IPS-15b (cell line): ENCODE data around the gene RAN.

ENCODE experiments used
- H3K27me3 ChIP-seq: one replicate; pipeline ENCODE4 v1.6.1; 2013; ENCODE audit warnings: low read length; ENCODE audit not compliant: control insufficient read depth, insufficient read depth
- H3K36me3 ChIP-seq: one replicate; pipeline ENCODE4 v1.6.1; 2013; ENCODE audit warnings: low read length; ENCODE audit not compliant: control insufficient read depth, insufficient read depth
- H3K4me1 ChIP-seq: one replicate; pipeline ENCODE4 v1.6.1; 2013; ENCODE audit warnings: mild to moderate bottlenecking, low read length; ENCODE audit not compliant: control insufficient read depth, insufficient read depth
- H3K4me3 ChIP-seq: one replicate; pipeline ENCODE4 v1.5.1; 2013; ENCODE audit warnings: low read depth, low read length
- H3K9ac ChIP-seq: one replicate; pipeline ENCODE4 v1.6.1; 2013; ENCODE audit warnings: low read depth, mild to moderate bottlenecking, low read length
- H3K9me3 ChIP-seq: one replicate; pipeline ENCODE4 v1.6.1; 2013; ENCODE audit warnings: mild to moderate bottlenecking, low read length; ENCODE audit not compliant: control insufficient read depth, insufficient read depth

Gene RAN

DNA sequence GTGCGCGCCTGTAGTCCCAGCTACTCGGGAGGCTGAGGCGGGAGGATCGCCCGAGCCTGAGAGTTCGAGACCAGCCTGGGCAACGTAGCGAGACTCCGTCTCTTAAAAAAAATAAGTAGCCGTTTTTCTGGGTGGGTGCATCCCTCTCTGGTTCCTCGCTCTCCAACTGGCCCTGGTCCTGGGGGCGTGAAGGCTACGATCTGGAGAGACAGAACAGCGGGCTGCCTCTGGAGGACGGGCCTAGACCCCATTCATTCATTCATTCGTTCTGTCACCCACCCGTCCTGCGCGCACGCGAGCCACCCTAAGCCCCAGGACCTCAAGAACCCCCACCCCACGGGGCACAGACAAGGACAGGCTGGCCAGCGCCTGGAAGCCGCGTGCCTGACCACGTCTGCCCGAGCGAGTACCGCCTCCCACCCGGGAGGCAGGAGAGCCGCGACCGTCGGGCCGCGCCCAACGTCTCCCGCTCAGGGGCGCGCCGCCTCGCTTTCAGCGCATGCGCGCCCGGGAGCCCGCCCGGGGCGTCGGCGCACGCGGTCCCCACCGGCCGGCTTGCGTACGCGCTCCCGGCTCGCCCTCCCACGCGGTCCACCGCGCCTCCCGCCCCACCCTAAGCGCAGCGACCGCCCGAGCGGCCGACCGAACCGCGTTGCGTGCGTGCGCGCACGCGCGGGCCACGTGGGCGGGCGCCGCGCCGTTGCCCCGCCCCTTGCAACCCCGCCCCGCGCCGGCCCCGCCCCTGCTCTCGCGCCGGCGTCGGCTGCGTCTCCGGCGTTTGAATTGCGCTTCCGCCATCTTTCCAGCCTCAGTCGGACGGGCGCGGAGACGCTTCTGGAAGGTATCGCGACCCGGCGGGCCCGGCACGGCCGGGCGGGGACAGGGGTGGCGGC lies at the start of gene RAN:
Gene RAN (plus strand): TSS at position 781 of the 893 bp plus-strand sequence. CDS start 528 bp downstream, outside the sequence.
- peaks cover 35% of the 10 kb centered on the region for H3K36me3 ChIP-seq
- peak within 1 kb of the TSS; percentile 72 for H3K4me3 ChIP-seq
- H3K9ac ChIP-seq = peak within 1 kb of the TSS; percentile 89
- peaks cover 3% of the 10 kb centered on the region for H3K4me1 ChIP-seq
- H3K27me3 ChIP-seq = no peaks in the 10 kb centered on the region
- no peaks in the 10 kb centered on the region for H3K9me3 ChIP-seq

- no peaks in the 10 kb centered on the region for H3K36me3 ChIP-seq
- no peaks in the 10 kb centered on the region for H3K27me3 ChIP-seq
- H3K4me3 ChIP-seq = no peak overlapping the region
- peaks cover 16% of the 10 kb centered on the region for H3K4me1 ChIP-seq
- no peak overlapping the region for H3K9ac ChIP-seq
- H3K9me3 ChIP-seq = no peaks in the 10 kb centered on the region
These were observed 46.1 kb upstream of the RAN start for GRCh38 chr12:130825771-130826150.

DNA sequence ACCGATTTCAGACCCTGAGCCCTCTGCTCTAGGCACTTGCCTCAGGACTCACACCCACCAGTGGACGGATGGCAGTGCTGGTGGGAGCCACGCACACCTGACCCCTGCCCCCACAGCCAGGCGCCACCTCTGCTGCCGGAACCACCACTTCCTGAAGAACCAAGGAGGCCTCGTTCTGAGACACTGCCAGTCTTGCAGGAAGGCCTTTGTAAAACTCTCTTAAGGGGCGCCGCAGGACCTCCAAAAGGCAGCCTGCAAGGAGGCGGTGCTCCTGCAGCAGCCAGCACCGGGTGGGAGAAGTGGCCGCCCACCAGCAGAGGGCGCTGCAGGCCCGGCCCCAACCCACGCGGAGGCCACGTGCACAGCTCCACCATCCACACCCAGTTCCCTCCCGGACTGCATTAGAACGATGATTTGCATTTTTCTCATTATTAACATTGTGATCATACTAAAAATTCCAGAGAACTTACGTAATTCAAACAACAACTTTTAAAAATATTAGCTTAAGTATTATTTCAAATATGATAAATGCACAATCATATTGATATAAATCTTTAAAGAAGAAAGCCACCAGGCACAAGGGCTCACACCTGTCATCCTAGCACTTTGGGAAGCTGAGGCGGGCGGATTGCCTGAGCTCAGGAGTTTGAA lies 45.6 kb upstream of the RAN start:
- no peaks in the 10 kb centered on the region for H3K27me3 ChIP-seq
- H3K4me3 ChIP-seq = no peak overlapping the region
- no peaks in the 10 kb centered on the region for H3K9me3 ChIP-seq
- H3K4me1 ChIP-seq = peaks cover 16% of the 10 kb centered on the region
- H3K36me3 ChIP-seq = no peaks in the 10 kb centered on the region
- no peak overlapping the region for H3K9ac ChIP-seq

DNA sequence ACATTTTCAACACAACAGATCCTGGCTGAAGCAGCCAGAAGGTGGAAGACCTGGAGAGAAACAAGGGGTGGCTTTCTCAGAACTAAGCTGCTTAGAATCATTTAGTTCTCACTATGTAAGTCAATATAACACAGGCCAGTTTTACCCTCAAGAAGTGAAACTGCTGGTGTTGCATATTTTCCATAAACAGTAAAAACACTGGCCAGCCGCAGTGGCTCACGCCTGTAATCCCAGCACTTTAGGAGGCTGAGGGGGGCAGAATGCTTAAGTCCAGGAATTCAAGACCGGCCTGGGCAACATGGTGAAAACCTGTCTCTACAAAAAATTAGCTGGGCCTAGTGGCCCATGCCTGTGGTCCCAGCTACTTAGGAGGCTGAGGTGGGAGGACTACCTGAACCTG lies 44.4 kb upstream of the RAN start:
- H3K4me1 ChIP-seq = peaks cover 16% of the 10 kb centered on the region
- no peak overlapping the region for H3K9ac ChIP-seq
- no peaks in the 10 kb centered on the region for H3K9me3 ChIP-seq
- H3K4me3 ChIP-seq = no peak overlapping the region
- H3K36me3 ChIP-seq = no peaks in the 10 kb centered on the region
- no peaks in the 10 kb centered on the region for H3K27me3 ChIP-seq

DNA sequence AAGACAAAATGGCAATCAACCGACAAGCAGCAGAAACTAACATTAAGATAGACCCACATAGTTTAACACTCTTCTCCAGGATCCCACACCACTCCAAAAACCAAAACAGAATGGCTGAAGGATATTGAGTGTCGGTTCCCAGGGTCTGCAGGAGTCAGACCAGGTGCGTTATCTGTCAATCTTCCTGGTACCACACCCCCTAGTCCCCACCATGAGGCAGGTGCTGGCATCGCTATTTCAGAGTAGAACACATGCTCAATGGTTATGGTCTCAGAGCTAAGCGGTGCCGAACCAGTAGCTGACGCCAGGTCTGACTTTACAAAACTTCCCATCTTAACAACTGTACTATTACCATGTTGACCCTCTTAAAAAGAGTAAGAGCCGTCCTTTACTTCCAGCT lies 43.0 kb upstream of the RAN start:
- peaks cover 16% of the 10 kb centered on the region for H3K4me1 ChIP-seq
- H3K9ac ChIP-seq = no peak overlapping the region
- H3K9me3 ChIP-seq = no peaks in the 10 kb centered on the region
- H3K4me3 ChIP-seq = no peak overlapping the region
- no peaks in the 10 kb centered on the region for H3K27me3 ChIP-seq
- H3K36me3 ChIP-seq = no peaks in the 10 kb centered on the region

GRCh38 chr12:130829391-130830245 lies 42.2 kb upstream of the RAN start:
- no peaks in the 10 kb centered on the region for H3K27me3 ChIP-seq
- H3K9me3 ChIP-seq = no peaks in the 10 kb centered on the region
- no peak overlapping the region for H3K4me3 ChIP-seq
- no peaks in the 10 kb centered on the region for H3K36me3 ChIP-seq
- peaks cover 16% of the 10 kb centered on the region for H3K4me1 ChIP-seq
- H3K9ac ChIP-seq = no peak overlapping the region

- H3K27me3 ChIP-seq = no peaks in the 10 kb centered on the region
- no peaks in the 10 kb centered on the region for H3K9me3 ChIP-seq
- H3K9ac ChIP-seq = no peak overlapping the region
- peaks cover 16% of the 10 kb centered on the region for H3K4me1 ChIP-seq
- no peaks in the 10 kb centered on the region for H3K36me3 ChIP-seq
- no peak overlapping the region for H3K4me3 ChIP-seq
These were observed 41.7 kb upstream of the RAN start for GRCh38 chr12:130830246-130830551.

- H3K9ac ChIP-seq = no peak overlapping the region
These were observed 40.6 kb upstream of the RAN start for GRCh38 chr12:130831246-130831645.

GRCh38 chr12:130831876-130832405 lies 39.9 kb upstream of the RAN start:
- Histone ChIP-seq H3K36me3 (no peaks in the 10 kb centered on the region), H3K4me3 (no peak overlapping the region), H3K27me3 (no peaks in the 10 kb centered on the region), H3K9ac (no peak overlapping the region), H3K4me1 (peaks cover 18% of the 10 kb centered on the region), H3K9me3 (no peaks in the 10 kb centered on the region)

More at GRCh38 chr12:130831246-130831645, 40.6 kb upstream of the RAN start:
- H3K9me3 ChIP-seq = no peaks in the 10 kb centered on the region
- no peaks in the 10 kb centered on the region for H3K36me3 ChIP-seq
- H3K4me3 ChIP-seq = no peak overlapping the region
- peaks cover 18% of the 10 kb centered on the region for H3K4me1 ChIP-seq
- H3K27me3 ChIP-seq = no peaks in the 10 kb centered on the region

GRCh38 chr12:130832561-130833209 lies 39.2 kb upstream of the RAN start:
- H3K9ac ChIP-seq = no peak overlapping the region
- no peak overlapping the region for H3K4me3 ChIP-seq
- H3K9me3 ChIP-seq = no peaks in the 10 kb centered on the region
- H3K36me3 ChIP-seq = no peaks in the 10 kb centered on the region
- H3K27me3 ChIP-seq = peaks cover under 1% of the 10 kb centered on the region
- H3K4me1 ChIP-seq = peaks cover 18% of the 10 kb centered on the region

DNA sequence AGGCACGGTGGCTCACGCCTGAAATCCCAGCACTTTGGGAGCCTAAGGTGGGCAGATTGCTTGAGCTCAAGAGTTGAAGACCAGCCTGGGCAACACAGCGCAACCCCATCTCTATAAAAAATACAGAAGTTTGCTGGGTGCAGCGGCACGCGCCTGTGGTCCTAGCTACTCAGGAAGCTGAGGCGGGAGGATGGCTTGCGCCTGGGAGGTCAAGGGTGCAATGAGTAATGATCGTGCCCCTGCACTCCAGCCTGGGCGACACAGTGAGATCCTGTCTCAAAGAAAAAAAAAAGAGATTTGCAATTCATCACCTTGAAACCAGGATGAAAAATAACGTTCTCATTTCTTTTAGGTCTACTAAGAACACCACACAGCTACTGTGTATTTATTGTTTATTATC lies 36.9 kb upstream of the RAN start:
- Histone ChIP-seq H3K27me3 (peaks cover 13% of the 10 kb centered on the region), H3K36me3 (no peaks in the 10 kb centered on the region), H3K4me3 (no peak overlapping the region), H3K9me3 (no peaks in the 10 kb centered on the region), H3K9ac (no peak overlapping the region), H3K4me1 (peaks cover 10% of the 10 kb centered on the region)
